Testis (tissue), 2 donors: ENCODE results near the gene DNAJC24.

Experiments used
- CTCF ChIP-seq, 3 experiments: fragments of 450-650 bp in 2 of 3; fragments of 200-600 bp in 1 of 3; sonication (generic) in 1 of 3; IDR thresholded peaks; one replicate each; pipeline ENCODE4 v1.5.1; 2016 to 2019; ENCODE audit warnings: antibody characterized with exemption in 3 of 3, mild to moderate bottlenecking in 2 of 3, moderate library complexity in 1 of 3
- POLR2A ChIP-seq: fragments of 450-650 bp; IDR thresholded peaks from one replicate; pipeline ENCODE4 v1.6.1; 2017; ENCODE audit warnings: antibody characterized with exemption, mild to moderate bottlenecking, moderate library complexity

GRCh38 chr11:31387379-31387778 is 17.7 kb downstream of the DNAJC24 start:
- TF ChIP-seq CTCF (IDR thresholded peaks at IDR 0.05) (no peak), POLR2A (no peak)
